Measurements from ENCODE around the gene RNF212.

The RNF212 gene

GRCh38 chr4:1036095-1036494, 77.3 kb downstream of the RNF212 start:
- no peak for DNase-seq (ENCODE audit: low read depth)

- DNase-seq (ENCODE audit: low read depth) = no peak
Observed at GRCh38 chr4:1035510-1035909, 77.9 kb downstream of the RNF212 start.

GRCh38 chr4:1033840-1034551, 79.4 kb downstream of the RNF212 start:
- DNase-seq (ENCODE audit: low read depth) = no peak

GRCh38 chr4:1032861-1033260, 80.5 kb downstream of the RNF212 start:
- DNase-seq (ENCODE audit: low read depth) = no peak

- no peak for DNase-seq (ENCODE audit: low read depth)
Observed at GRCh38 chr4:1031956-1032795, 81.2 kb downstream of the RNF212 start.

- DNase-seq (ENCODE audit: low read depth) = no peak
Observed at GRCh38 chr4:1031346-1031745, 82.0 kb downstream of the RNF212 start.

- no peak for DNase-seq (ENCODE audit: low read depth)
Observed at GRCh38 chr4:1030559-1030958, 82.8 kb downstream of the RNF212 start.

- no peak for DNase-seq (ENCODE audit: low read depth)
Observed at GRCh38 chr4:1030031-1030430, 83.3 kb downstream of the RNF212 start.

GRCh38 chr4:1029529-1029928, 83.8 kb downstream of the RNF212 start:
- no peak for DNase-seq (ENCODE audit: low read depth)

- DNase-seq (ENCODE audit: low read depth) = no peak
Observed at GRCh38 chr4:1028574-1029220, 84.7 kb downstream of the RNF212 start.

- DNase-seq (ENCODE audit: low read depth) = no peak
Observed at GRCh38 chr4:1027915-1028238, 85.5 kb downstream of the RNF212 start.

- DNase-seq (ENCODE audit: low read depth) = no peak
Observed at GRCh38 chr4:1027219-1027914, 86.0 kb downstream of the RNF212 start.

GRCh38 chr4:1026115-1026514, 87.2 kb downstream of the RNF212 start:
- DNase-seq (ENCODE audit: low read depth) = no peak

- DNase-seq (ENCODE audit: low read depth) = no peak
Observed at GRCh38 chr4:1024882-1025545, 88.3 kb downstream of the RNF212 start.

GRCh38 chr4:1023895-1024740, 89.2 kb downstream of the RNF212 start:
- no peak for DNase-seq (ENCODE audit: low read depth)

- DNase-seq (ENCODE audit: low read depth) = no peak
Observed at GRCh38 chr4:1023075-1023640, 90.2 kb downstream of the RNF212 start.

- DNase-seq (ENCODE audit: low read depth) = no peak
Observed at GRCh38 chr4:1022739-1023066, 90.7 kb downstream of the RNF212 start.

- DNase-seq (ENCODE audit: low read depth) = no peak
Observed at GRCh38 chr4:1022051-1022738, 91.2 kb downstream of the RNF212 start.

Data from activated gamma-delta T cell treated with anti-CD3 and anti-CD28 coated beads, Interleukin-2, amount 50 U/mL, for 16 hours (primary cell).